ENCODE results near the gene CD209.

The CD209 gene

DNA sequence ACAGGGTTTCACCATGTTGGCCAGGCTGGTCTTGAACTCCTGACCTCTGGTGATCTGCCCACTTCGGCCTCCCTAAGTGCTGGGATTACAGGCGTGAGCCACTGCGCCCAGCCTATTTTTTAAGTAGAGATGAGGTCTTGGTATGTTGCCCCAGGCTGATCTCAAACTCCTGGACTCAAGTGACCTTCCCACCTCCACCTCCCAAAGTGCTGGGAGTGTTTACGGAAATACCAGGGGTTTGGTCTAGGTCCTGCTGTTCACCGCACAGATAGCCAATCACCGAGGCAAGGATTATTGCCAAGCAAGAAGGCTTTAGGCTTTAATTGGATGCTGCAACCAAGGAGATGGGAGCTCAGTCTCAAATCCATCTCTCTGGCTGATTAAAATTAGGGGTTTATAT, 27.0 kb downstream of the CD209 start:
- H3K4me3 ChIP-seq (ENCODE audit: low read depth, low read length), result no peak overlapping the region
- no peaks in the 10 kb centered on the region for H3K36me3 ChIP-seq (ENCODE audit: control insufficient read depth in 2 of 2, insufficient read depth in 1 of 2, low read length in 2 of 2)
- H3K27ac ChIP-seq (ENCODE audit: extremely low read depth, low read depth, low read length), result no peak overlapping the region
- CTCF ChIA-PET, result no interaction called here
- H3K4me1 ChIP-seq (ENCODE audit: control insufficient read depth, insufficient read depth, low read length), result no peaks in the 10 kb centered on the region
- POLR2A ChIA-PET, result no interaction called here
- no peaks in the 10 kb centered on the region for H3K9me3 ChIP-seq (ENCODE audit: control insufficient read depth, insufficient read depth, low read depth, low read length)
- TF ChIP-seq ZNF521 (tag by site-specific recombination; IDR thresholded peaks at IDR 0.05) (no peak), SP2 (tag by site-specific recombination; IDR thresholded peaks at IDR 0.05) (no peak), ZNF350 (tag by site-specific recombination; IDR thresholded peaks at IDR 0.05) (no peak), ZFP3 (tag by site-specific recombination; IDR thresholded peaks at IDR 0.05; ENCODE audit: low read depth) (no peak), ZNF416 (tag by site-specific recombination; IDR thresholded peaks at IDR 0.05) (no peak), GLI2 (tag by site-specific recombination; IDR thresholded peaks at IDR 0.05; ENCODE audit: borderline replicate concordance, low read depth) (no peak), WT1 (tag by site-specific recombination; IDR thresholded peaks at IDR 0.05) (no peak), SETDB1 (IDR thresholded peaks at IDR 0.05; ENCODE audit: insufficient read length, low read length) (no peak), ZNF121 (tag by site-specific recombination; IDR thresholded peaks at IDR 0.05) (no peak), ZNF777 (tag by site-specific recombination; IDR thresholded peaks at IDR 0.05; ENCODE audit: borderline replicate concordance) (no peak), ZEB2 (tag by site-specific recombination; IDR thresholded peaks at IDR 0.05) (no peak), HOXC10 (CRISPR knock-in tag; IDR thresholded peaks at IDR 0.05) (no peak), ZNF37A (tag by site-specific recombination; IDR thresholded peaks at IDR 0.05) (no peak), ZSCAN23 (tag by site-specific recombination; IDR thresholded peaks at IDR 0.05) (no peak)
- TF ChIP-seq, protein P1, sequence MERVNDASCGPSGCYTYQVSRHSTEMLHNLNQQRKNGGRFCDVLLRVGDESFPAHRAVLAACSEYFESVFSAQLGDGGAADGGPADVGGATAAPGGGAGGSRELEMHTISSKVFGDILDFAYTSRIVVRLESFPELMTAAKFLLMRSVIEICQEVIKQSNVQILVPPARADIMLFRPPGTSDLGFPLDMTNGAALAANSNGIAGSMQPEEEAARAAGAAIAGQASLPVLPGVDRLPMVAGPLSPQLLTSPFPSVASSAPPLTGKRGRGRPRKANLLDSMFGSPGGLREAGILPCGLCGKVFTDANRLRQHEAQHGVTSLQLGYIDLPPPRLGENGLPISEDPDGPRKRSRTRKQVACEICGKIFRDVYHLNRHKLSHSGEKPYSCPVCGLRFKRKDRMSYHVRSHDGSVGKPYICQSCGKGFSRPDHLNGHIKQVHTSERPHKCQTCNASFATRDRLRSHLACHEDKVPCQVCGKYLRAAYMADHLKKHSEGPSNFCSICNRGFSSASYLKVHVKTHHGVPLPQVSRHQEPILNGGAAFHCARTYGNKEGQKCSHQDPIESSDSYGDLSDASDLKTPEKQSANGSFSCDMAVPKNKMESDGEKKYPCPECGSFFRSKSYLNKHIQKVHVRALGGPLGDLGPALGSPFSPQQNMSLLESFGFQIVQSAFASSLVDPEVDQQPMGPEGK (tag by site-specific recombination; IDR thresholded peaks at IDR 0.05), result no peak
- TF ChIP-seq, protein P2, sequence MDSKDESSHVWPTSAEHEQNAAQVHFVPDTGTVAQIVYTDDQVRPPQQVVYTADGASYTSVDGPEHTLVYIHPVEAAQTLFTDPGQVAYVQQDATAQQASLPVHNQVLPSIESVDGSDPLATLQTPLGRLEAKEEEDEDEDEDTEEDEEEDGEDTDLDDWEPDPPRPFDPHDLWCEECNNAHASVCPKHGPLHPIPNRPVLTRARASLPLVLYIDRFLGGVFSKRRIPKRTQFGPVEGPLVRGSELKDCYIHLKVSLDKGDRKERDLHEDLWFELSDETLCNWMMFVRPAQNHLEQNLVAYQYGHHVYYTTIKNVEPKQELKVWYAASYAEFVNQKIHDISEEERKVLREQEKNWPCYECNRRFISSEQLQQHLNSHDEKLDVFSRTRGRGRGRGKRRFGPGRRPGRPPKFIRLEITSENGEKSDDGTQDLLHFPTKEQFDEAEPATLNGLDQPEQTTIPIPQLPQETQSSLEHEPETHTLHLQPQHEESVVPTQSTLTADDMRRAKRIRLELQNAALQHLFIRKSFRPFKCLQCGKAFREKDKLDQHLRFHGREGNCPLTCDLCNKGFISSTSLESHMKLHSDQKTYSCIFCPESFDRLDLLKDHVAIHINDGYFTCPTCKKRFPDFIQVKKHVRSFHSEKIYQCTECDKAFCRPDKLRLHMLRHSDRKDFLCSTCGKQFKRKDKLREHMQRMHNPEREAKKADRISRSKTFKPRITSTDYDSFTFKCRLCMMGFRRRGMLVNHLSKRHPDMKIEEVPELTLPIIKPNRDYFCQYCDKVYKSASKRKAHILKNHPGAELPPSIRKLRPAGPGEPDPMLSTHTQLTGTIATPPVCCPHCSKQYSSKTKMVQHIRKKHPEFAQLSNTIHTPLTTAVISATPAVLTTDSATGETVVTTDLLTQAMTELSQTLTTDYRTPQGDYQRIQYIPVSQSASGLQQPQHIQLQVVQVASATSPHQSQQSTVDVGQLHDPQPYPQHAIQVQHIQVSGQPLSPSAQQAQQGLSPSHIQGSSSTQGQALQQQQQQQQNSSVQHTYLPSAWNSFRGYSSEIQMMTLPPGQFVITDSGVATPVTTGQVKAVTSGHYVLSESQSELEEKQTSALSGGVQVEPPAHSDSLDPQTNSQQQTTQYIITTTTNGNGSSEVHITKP (tag by site-specific recombination; IDR thresholded peaks at IDR 0.05), result no peak

DNA sequence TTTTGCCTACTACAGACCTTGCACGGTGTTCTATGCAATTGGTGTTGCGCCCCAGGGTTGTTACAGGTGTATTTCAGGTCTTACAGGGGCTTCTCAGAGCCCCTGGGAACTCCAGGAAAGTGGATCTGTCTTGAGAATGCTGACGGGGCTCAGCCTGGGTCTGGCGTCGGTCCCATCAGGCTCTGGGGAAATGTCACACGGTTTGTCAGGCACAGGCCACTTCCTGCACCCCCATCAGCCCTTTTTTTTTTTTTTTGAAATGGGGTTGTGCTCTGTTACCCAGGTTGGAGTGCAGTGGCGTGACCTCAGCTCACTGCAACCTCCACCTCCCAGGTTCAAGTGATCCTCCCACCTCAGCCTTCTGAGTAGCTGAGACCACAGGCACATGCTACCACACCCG, 28.7 kb downstream of the CD209 start:
- H3K36me3 ChIP-seq (ENCODE audit: control insufficient read depth in 2 of 2, insufficient read depth in 1 of 2, low read length in 2 of 2), result no peaks in the 10 kb centered on the region
- H3K4me1 ChIP-seq (ENCODE audit: control insufficient read depth, insufficient read depth, low read length), result no peaks in the 10 kb centered on the region
- TF ChIP-seq, protein P3, sequence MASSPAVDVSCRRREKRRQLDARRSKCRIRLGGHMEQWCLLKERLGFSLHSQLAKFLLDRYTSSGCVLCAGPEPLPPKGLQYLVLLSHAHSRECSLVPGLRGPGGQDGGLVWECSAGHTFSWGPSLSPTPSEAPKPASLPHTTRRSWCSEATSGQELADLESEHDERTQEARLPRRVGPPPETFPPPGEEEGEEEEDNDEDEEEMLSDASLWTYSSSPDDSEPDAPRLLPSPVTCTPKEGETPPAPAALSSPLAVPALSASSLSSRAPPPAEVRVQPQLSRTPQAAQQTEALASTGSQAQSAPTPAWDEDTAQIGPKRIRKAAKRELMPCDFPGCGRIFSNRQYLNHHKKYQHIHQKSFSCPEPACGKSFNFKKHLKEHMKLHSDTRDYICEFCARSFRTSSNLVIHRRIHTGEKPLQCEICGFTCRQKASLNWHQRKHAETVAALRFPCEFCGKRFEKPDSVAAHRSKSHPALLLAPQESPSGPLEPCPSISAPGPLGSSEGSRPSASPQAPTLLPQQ (tag by site-specific recombination; IDR thresholded peaks at IDR 0.05), result no peak
- TF ChIP-seq ZFHX2 (tag by site-specific recombination; conservative IDR thresholded peaks at IDR 0.05) (no peak), ZNF324 (tag by site-specific recombination; IDR thresholded peaks at IDR 0.05) (no peak), ZNF157 (tag by site-specific recombination; IDR thresholded peaks at IDR 0.05) (no peak), MZF1 (tag by site-specific recombination; IDR thresholded peaks at IDR 0.05; ENCODE audit: borderline replicate concordance) (no peak), ZNF792 (tag by site-specific recombination; IDR thresholded peaks at IDR 0.05) (no peak), ZNF658 (tag by site-specific recombination; IDR thresholded peaks at IDR 0.05) (no peak), ZNF701 (tag by site-specific recombination; IDR thresholded peaks at IDR 0.05) (no peak)
- ChIA-PET CTCF (interaction anchor here (0.6 kb wide), 1 partner anchor 81 kb away, joined by 3 read pairs; no protein-coding TSS in a partner anchor), POLR2A (no interaction called here)
- H3K4me3 ChIP-seq (ENCODE audit: low read depth, low read length), result no peak overlapping the region
- H3K27ac ChIP-seq (ENCODE audit: extremely low read depth, low read depth, low read length), result no peak overlapping the region
- H3K9me3 ChIP-seq (ENCODE audit: control insufficient read depth, insufficient read depth, low read depth, low read length), result no peaks in the 10 kb centered on the region

Measured in HEK293 (cell line).